ENCODE results near the gene NSD2. TPM values are rescaled to one million over a fixed set of nuclear protein-coding genes. Genes with fewer than 3 reads are reported as not detected.

Gene NSD2
- total and polyA plus RNA-seq, 9 of the 15 experiments (the other 6 are each of a cell fraction or from before 2014, with no cell fraction given) = 6.4 to 126 (median 58.8) TPM

DNA sequence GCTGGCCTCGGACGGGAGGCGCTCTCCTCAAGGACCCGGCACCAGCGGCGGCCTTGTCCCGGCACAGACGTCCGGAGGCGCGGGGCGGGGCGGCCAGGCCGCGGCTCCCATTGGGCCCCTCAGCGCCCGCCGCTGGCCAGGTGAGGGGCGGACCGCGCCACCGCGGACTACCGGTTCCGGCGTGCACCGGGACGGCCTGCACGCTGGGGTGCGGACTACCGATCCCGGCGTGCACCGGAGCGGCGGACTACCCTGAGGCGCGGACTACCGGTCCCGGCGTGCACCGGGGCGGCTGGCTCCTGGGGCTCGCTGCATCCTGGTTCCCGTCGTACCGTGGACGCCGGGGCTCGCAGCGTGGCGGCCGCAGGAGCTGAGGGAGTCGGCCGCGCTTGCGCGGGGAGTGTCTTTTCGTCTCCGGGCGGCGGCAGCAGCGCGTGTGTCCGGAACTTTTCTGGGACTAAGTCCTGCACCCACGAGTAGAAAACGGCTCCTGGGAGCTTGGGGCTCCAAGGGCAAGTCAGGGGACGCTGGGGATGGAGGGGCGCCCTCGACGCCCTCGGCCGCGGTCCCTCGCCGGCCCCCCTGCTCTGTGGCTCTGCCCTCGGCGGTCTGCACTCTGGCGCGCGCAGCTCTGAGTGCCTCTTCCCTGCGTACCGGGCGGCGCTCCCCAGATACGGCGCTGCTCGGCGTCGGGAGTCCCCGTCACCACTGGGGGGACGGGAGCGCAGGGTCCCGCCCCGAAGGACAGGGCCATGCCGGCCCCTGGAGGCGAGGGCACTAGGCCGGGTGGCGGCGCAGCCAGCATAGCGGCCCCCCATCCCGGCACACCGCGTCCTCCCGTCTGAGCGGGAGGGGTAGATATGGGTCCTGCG is 14.9 kb upstream of the NSD2 start, which contains the start of gene LETM1 (continued):
- TF ChIP-seq FOXK1 (CRISPR knock-in tag; IDR thresholded peaks at IDR 0.05; ENCODE audit: borderline replicate concordance) = peak; percentile 46; the same call in 1 of the 2 replicates
- TF ChIP-seq SREBF1 (IDR thresholded peaks at IDR 0.05; ENCODE audit: borderline replicate concordance, low read depth, low read length) = no peak
- TF ChIP-seq ELF2 (CRISPR knock-in tag; IDR thresholded peaks at IDR 0.05) = peak; percentile 79; the same call in 1 of the 2 replicates
- no peak for TF ChIP-seq ESRRB (CRISPR knock-in tag; IDR thresholded peaks at IDR 0.05; ENCODE audit: borderline replicate concordance)
- no peak for TF ChIP-seq MECOM (CRISPR knock-in tag; IDR thresholded peaks at IDR 0.05)
- no peak for TF ChIP-seq HDAC2 (IDR thresholded peaks at IDR 0.05)
- TF ChIP-seq, protein P1, sequence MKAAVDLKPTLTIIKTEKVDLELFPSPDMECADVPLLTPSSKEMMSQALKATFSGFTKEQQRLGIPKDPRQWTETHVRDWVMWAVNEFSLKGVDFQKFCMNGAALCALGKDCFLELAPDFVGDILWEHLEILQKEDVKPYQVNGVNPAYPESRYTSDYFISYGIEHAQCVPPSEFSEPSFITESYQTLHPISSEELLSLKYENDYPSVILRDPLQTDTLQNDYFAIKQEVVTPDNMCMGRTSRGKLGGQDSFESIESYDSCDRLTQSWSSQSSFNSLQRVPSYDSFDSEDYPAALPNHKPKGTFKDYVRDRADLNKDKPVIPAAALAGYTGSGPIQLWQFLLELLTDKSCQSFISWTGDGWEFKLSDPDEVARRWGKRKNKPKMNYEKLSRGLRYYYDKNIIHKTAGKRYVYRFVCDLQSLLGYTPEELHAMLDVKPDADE (conservative IDR thresholded peaks at IDR 0.05; ENCODE audit: control insufficient read depth, low read depth, low read length) = peak; percentile 99
- TF ChIP-seq XRCC5 (IDR thresholded peaks at IDR 0.05; ENCODE audit: low read depth, low read length) = no peak
- TF ChIP-seq ZNF143 (CRISPR knock-in tag; IDR thresholded peaks at IDR 0.05) = peak; percentile 95
- TF ChIP-seq ZBTB7A (IDR thresholded peaks at IDR 0.05; ENCODE audit: borderline replicate concordance, control insufficient read depth, low read depth, low read length) = peak; percentile 78
- no peak for TF ChIP-seq ZNF41 (CRISPR knock-in tag; conservative IDR thresholded peaks at IDR 0.05)
- TF ChIP-seq, protein P2, sequence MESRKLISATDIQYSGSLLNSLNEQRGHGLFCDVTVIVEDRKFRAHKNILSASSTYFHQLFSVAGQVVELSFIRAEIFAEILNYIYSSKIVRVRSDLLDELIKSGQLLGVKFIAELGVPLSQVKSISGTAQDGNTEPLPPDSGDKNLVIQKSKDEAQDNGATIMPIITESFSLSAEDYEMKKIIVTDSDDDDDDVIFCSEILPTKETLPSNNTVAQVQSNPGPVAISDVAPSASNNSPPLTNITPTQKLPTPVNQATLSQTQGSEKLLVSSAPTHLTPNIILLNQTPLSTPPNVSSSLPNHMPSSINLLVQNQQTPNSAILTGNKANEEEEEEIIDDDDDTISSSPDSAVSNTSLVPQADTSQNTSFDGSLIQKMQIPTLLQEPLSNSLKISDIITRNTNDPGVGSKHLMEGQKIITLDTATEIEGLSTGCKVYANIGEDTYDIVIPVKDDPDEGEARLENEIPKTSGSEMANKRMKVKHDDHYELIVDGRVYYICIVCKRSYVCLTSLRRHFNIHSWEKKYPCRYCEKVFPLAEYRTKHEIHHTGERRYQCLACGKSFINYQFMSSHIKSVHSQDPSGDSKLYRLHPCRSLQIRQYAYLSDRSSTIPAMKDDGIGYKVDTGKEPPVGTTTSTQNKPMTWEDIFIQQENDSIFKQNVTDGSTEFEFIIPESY (CRISPR knock-in tag; IDR thresholded peaks at IDR 0.05) = peak; percentile 46
- TF ChIP-seq, protein P3, sequence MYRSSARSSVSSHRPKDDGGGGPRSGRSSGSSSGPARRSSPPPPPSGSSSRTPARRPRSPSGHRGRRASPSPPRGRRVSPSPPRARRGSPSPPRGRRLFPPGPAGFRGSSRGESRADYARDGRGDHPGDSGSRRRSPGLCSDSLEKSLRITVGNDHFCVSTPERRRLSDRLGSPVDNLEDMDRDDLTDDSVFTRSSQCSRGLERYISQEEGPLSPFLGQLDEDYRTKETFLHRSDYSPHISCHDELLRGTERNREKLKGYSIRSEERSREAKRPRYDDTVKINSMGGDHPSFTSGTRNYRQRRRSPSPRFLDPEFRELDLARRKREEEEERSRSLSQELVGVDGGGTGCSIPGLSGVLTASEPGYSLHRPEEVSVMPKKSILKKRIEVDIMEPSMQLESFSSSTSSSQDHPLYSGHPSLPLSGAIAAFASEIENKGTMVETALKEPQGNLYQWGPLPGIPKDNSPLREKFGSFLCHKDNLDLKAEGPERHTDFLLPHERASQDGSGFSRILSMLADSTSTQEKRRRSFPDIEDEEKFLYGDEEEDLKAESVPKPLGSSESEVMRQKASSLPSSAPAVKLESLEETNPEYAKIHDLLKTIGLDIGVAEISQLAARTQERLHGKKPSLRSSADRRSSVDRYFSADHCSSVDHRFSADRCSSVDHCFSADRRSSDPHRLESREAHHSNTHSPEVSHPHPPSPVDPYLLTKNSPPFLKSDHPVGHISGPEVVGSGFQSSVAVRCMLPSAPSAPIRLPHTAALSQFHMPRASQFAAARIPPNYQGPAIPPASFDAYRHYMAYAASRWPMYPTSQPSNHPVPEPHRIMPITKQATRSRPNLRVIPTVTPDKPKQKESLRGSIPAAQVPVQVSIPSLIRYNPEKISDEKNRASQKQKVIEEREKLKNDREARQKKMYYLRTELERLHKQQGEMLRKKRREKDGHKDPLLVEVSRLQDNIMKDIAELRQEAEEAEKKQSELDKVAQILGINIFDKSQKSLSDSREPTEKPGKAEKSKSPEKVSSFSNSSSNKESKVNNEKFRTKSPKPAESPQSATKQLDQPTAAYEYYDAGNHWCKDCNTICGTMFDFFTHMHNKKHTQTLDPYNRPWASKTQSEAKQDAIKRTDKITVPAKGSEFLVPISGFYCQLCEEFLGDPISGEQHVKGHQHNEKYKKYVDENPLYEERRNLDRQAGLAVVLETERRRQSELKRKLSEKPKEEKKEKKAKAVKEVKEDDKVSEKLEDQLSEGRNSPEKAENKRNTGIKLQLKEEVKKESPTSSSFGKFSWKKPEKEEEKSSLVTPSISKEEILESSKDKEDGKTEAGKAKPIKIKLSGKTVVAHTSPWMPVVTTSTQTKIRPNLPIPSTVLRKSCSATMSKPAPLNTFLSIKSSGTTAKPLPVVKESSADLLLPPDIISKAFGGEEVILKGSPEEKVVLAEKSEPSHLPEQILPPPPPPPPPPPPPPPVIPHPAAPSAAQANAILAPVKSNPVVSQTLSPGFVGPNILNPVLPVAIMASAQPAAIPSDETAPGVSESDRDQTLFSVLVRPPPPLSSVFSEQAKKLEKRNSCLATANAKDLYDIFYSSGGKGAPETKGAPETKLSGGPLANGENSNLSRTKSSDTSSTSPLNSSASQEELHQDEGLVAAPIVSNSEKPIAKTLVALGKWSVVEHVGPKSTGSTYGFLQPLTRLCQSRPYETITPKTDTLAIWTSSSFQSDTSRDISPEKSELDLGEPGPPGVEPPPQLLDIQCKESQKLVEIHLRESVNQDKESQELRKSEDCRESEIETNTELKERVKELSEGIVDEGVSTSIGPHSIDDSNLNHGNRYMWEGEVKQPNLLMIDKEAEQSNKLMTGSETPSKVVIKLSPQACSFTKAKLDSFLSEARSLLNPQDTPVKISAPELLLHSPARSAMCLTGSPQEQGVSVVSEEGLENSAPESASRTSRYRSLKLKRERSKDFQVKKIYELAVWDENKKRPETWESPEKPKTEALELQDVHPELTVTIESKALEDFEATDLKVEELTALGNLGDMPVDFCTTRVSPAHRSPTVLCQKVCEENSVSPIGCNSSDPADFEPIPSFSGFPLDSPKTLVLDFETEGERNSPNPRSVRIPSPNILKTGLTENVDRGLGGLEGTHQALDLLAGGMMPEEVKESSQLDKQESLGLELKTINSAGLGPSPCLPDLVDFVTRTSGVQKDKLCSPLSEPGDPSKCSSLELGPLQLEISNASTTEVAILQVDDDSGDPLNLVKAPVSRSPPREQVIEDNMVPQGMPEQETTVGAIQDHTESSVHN (IDR thresholded peaks at IDR 0.05; ENCODE audit: borderline replicate concordance in 1 of 2, low read depth in 1 of 2) = no peak
- peak; percentile 20; the same call in 1 of the 2 replicates for TF ChIP-seq JUN (IDR thresholded peaks at IDR 0.05; ENCODE audit: borderline replicate concordance, low read depth, low read length)
- TF ChIP-seq JUN (CRISPR knock-in tag; IDR thresholded peaks at IDR 0.05; ENCODE audit: borderline replicate concordance) = no peak

Measured in K562 (cell line).